K562 (cell line): Measurements from ENCODE around the gene E2F3. TPM values are rescaled to one million over a fixed set of nuclear protein-coding genes. Genes with fewer than 3 reads are reported as not detected.

Experiments used
- ATAC-seq: fragments of 200-7000 bp; cut with Tn5 transposase; 3 replicates; pipeline ENCODE4 v1.9.1; 2020; ENCODE audit warnings: moderate library complexity
- BruUV-seq: library from RNA; stranded (reverse); fragments of 400-500 nt; replicated peaks from 2 replicates; lab custom pipeline; 2021; lab: Mats Ljungman, UMichigan
- CTCF ChIA-PET: fragments of 300-600 bp; formaldehyde crosslinking; extraction: SDS; loops from one replicate; lab custom pipeline; 2021; ENCODE audit warnings: low intra/inter-chr PET ratio; lab: Yijun Ruan, JAX
- POLR2A ChIA-PET: fragments of 300-600, 350-650 bp; sonication (Branson Sonifier 250); formaldehyde crosslinking; extraction: SDS; loops from one replicate; lab custom pipeline; 2021; ENCODE audit warnings: antibody characterized with exemption, inconsistent platforms; lab: Yijun Ruan, JAX
- DNase-seq, 4 experiments: peaks; one replicate each; pipeline versions ENCODE4 v3.0.0 to v3.0.0-alpha.2; 2011 to 2018; ENCODE audit warnings: low spot score in 3 of 4, mixed read lengths in 3 of 4; ENCODE audit errors: extremely low read depth in 1 of 4
- FAIRE-seq: peaks from 2 replicates; lab custom pipeline; 2011; peaks lifted over from hg19 to GRCh38; lab: Jason Lieb, UNC
- H2AFZ ChIP-seq: 2 replicates; pipeline ENCODE4 v1.6.0; 2011; ENCODE audit warnings: low read depth, low read length, control low read depth, inconsistent platforms
- H3K27ac ChIP-seq: fragments of 200-600 bp; 3 replicates; pipeline ENCODE4 v1.8.0; 2011; ENCODE audit warnings: low read depth, mild to moderate bottlenecking, control low read depth, inconsistent platforms, low read length, moderate library complexity, mixed read lengths; ENCODE audit errors: extremely low read depth
- H3K27me3 ChIP-seq, 2 experiments: fragments of 300-600 bp in 1 of 2; 2 replicates in 1 of 2; 3 replicates in 1 of 2; pipeline versions ENCODE4 v1.6.0 to v1.8.0; 2011; ENCODE audit warnings: inconsistent platforms in 2 of 2, low read length in 2 of 2, mild to moderate bottlenecking in 1 of 2, mixed read lengths in 1 of 2, moderate library complexity in 1 of 2; ENCODE audit not compliant: control insufficient read depth in 2 of 2, insufficient read depth in 2 of 2
- H3K36me3 ChIP-seq: fragments of 300-600 bp; 3 replicates; pipeline ENCODE4 v1.8.0; 2011; ENCODE audit warnings: mild to moderate bottlenecking, low read length, inconsistent platforms; ENCODE audit not compliant: control insufficient read depth, insufficient read depth
- H3K4me1 ChIP-seq, 2 experiments: fragments of 200-600 bp in 1 of 2; replicated peaks in 1 of 2; 2 replicates in 1 of 2; 3 replicates in 1 of 2; pipeline versions ENCODE4 v1.5.1 to v1.8.0; 2011; ENCODE audit warnings: inconsistent platforms in 2 of 2, low read length in 2 of 2, mild to moderate bottlenecking in 1 of 2, mixed read lengths in 1 of 2, moderate library complexity in 1 of 2; ENCODE audit not compliant: control insufficient read depth in 2 of 2, insufficient read depth in 2 of 2
- H3K4me2 ChIP-seq: 2 replicates; pipeline ENCODE4 v1.6.1; 2011; ENCODE audit warnings: low read length, control low read depth, inconsistent platforms, mixed read lengths; ENCODE audit not compliant: insufficient read depth
- H3K4me3 ChIP-seq: fragments of 200-600 bp; sonication (generic), shearing (Covaris generic); 2 replicates; pipeline ENCODE4 v1.5.1; 2016; ENCODE audit warnings: control low read depth, inconsistent platforms
- H3K79me2 ChIP-seq: fragments of 200-600 bp; 3 replicates; pipeline ENCODE4 v1.8.0; 2011; ENCODE audit warnings: low read length, inconsistent platforms; ENCODE audit not compliant: control insufficient read depth, insufficient read depth
- H3K9ac ChIP-seq, 2 experiments: 2 replicates each; pipeline versions ENCODE4 v1.6.0 to v1.6.1; 2011; ENCODE audit warnings: low read depth in 2 of 2, low read length in 2 of 2, control low read depth in 1 of 2, inconsistent platforms in 1 of 2, mild to moderate bottlenecking in 1 of 2, mixed read lengths in 1 of 2; ENCODE audit not compliant: insufficient read depth in 1 of 2
- H3K9me1 ChIP-seq: one replicate; pipeline ENCODE4 v1.6.0; 2011; ENCODE audit warnings: inconsistent platforms, mild to moderate bottlenecking, low read length, moderate library complexity; ENCODE audit not compliant: control insufficient read depth, insufficient read depth
- H3K9me3 ChIP-seq: replicated peaks from 2 replicates; pipeline ENCODE4 v1.5.1; 2011; ENCODE audit warnings: low read depth, low read length, inconsistent platforms; ENCODE audit not compliant: control insufficient read depth, insufficient read depth
- H4K20me1 ChIP-seq: replicated peaks from 2 replicates; pipeline ENCODE4 v1.6.1; 2011; ENCODE audit warnings: low read length, inconsistent platforms, mixed read lengths; ENCODE audit not compliant: control insufficient read depth, insufficient read depth
- CEBPZ ChIP-seq: fragments of 150-350 bp; IDR thresholded peaks from 2 replicates; pipeline ENCODE4 v1.6.1; 2014; ENCODE audit warnings: low read depth, mild to moderate bottlenecking, low read length, borderline replicate concordance
- GTF2E2 ChIP-seq: fragments of 200-800 bp; sonication (Bioruptor generic); IDR thresholded peaks from 2 replicates; pipeline ENCODE4 v1.6.1; 2016; ENCODE audit warnings: missing genetic modification characterization, missing compliant biosample characterization
- MLLT1 ChIP-seq, 2 experiments: fragments of 450-650 bp; IDR thresholded peaks; 2 replicates each; pipeline ENCODE4 v1.6.1; 2016
- NR2C1 ChIP-seq, 2 experiments: fragments of 450-650 bp; IDR thresholded peaks; 2 replicates each; pipeline ENCODE4 v1.6.1; 2017; ENCODE audit warnings: mild to moderate bottlenecking in 2 of 2, antibody characterized with exemption in 1 of 2, inconsistent platforms in 1 of 2, missing compliant biosample characterization in 1 of 2, missing genetic modification characterization in 1 of 2
- TCF7 ChIP-seq: sonication (generic); IDR thresholded peaks from 2 replicates; pipeline ENCODE4 v1.6.1; 2016; ENCODE audit warnings: antibody characterized with exemption, borderline replicate concordance
- VEZF1 ChIP-seq: fragments of 200-800 bp; sonication (Bioruptor generic); IDR thresholded peaks from 2 replicates; pipeline ENCODE4 v1.6.1; 2017; ENCODE audit warnings: missing genetic modification characterization, missing compliant biosample characterization
- ZKSCAN3 ChIP-seq: fragments of 250-450 bp; sonication (Bioruptor Pico); IDR thresholded peaks from 2 replicates; pipeline ENCODE4 v1.4.0; 2020
- ZNF232 ChIP-seq: sonication (generic); formaldehyde crosslinking; IDR thresholded peaks from 2 replicates; pipeline ENCODE4 v1.8.0; 2022; ENCODE audit warnings: mild to moderate bottlenecking, missing genetic modification reagents
- ZNF24 ChIP-seq: fragments of 450-650 bp; IDR thresholded peaks from 2 replicates; pipeline ENCODE4 v1.6.1; 2016
- ZNF740 ChIP-seq, 3 experiments: fragments of 200-800 bp in 1 of 3; sonication (Bioruptor generic) in 1 of 3; sonication (generic) in 1 of 3; formaldehyde crosslinking in 1 of 3; IDR thresholded peaks; 2 replicates each; pipeline versions ENCODE4 v1.6.1 to v1.8.0; 2016 to 2022; ENCODE audit warnings: mild to moderate bottlenecking in 2 of 3, missing compliant biosample characterization in 2 of 3, missing genetic modification characterization in 2 of 3, missing genetic modification reagents in 1 of 3
- ZSCAN29 ChIP-seq: fragments of 450-650 bp; IDR thresholded peaks from 2 replicates; pipeline ENCODE4 v1.6.1; 2017
- WGBS: fragments of 100-300 bp; shearing (Covaris generic); methylation state at CpG from one replicate; pipeline ENCODE4 v1.1.6; 2016; ENCODE audit warnings: low coverage, mixed read lengths; ENCODE audit not compliant: insufficient coverage; ENCODE audit errors: missing lambda C conversion rate; 5-methylcytosine and 5-hydroxymethylcytosine counted together
- in situ Hi-C: fragments of 300-500 bp; cut with MboI; formaldehyde crosslinking; loops from 4 replicates; pipeline ENCODE4 v1.15.0; 2018; ENCODE audit warnings: inconsistent platforms, mixed read lengths
- intact Hi-C: fragments of 100-400 bp; cut with micrococcal nuclease; formaldehyde crosslinking; loops from 2 replicates; pipeline ENCODE4 v1.14.2; 2022
- polyA plus RNA-seq, 8 experiments: library from polyadenylated mRNA; depleted of rRNA in 4 of 8; stranded (reverse) in 5 of 8; unstranded in 3 of 8; fragments of >200 nt; fragmentation: Nextera tagmentation in 2 of 8; fragmentation: Illumina TruSeq in 1 of 8; extraction: Ambion mirVana in 2 of 8; extraction: Trizol in 1 of 8; gene quantifications; 2 replicates each; pipeline versions ENCODE4 v1.2.1 to v1.2.3, GENCODE V29; 2011 to 2014; ENCODE audit warnings: inconsistent platforms in 1 of 8, missing spikeins in 1 of 8
- total RNA-seq, 7 experiments: library from RNA; depleted of rRNA in 6 of 7; stranded (reverse); fragments of >200 nt in 6 of 7; fragmentation: Illumina TruSeq in 2 of 7; extraction: Trizol in 2 of 7; gene quantifications; 2 replicates each; pipeline versions ENCODE4 v1.2.1 to v1.2.3, GENCODE V29; 2011 to 2021; ENCODE audit warnings: low replicate concordance in 1 of 7

The E2F3 gene
- total and polyA plus RNA-seq, 9 of the 15 experiments (the other 6 are each of a cell fraction or from before 2014, with no cell fraction given): 11.1 to 44.7 (median 27.2) TPM

- H3K36me3 ChIP-seq: no peaks in the 10 kb centered on the region
- no peaks in the 10 kb centered on the region for H3K9me3 ChIP-seq
- 47% methylated on average over 4 of the region's 4 CpGs for WGBS
- H3K79me2 ChIP-seq: no peaks in the 10 kb centered on the region
- H3K4me2 ChIP-seq: no peak overlapping the region
- in situ Hi-C loops (no loop called here), intact Hi-C loops (no loop called here)
- H3K9me1 ChIP-seq: no peaks in the 10 kb centered on the region
- H3K9ac ChIP-seq: no peak overlapping the region
- H2AFZ ChIP-seq: no peak overlapping the region
- no TSS peak for BruUV-seq
- DNase-seq: no peak
- TF ChIP-seq ZNF740 (CRISPR knock-in tag; IDR thresholded peaks at IDR 0.05) (no peak), ZNF740 (tag; IDR thresholded peaks at IDR 0.05) (no peak), MLLT1 (IDR thresholded peaks at IDR 0.05) (no peak), CEBPZ (no peak), GTF2E2 (tag) (no peak), ZNF24 (no peak), NR2C1 (IDR thresholded peaks at IDR 0.05) (no peak), NR2C1 (tag; IDR thresholded peaks at IDR 0.05) (no peak), ZNF232 (no peak), ZKSCAN3 (CRISPR knock-in tag) (no peak), TCF7 (no peak), ZSCAN29 (no peak), VEZF1 (CRISPR knock-in tag) (no peak)
- no peaks in the 10 kb centered on the region for H4K20me1 ChIP-seq
- CTCF ChIA-PET: no interaction called here
- no peak for FAIRE-seq
- H3K4me3 ChIP-seq: no peak overlapping the region
- peaks cover 6 to 19% of the 10 kb centered on the region in 2 experiments; a peak in 4 of 5 replicates for H3K4me1 ChIP-seq
- H3K27ac ChIP-seq: no peak overlapping the region
- ATAC-seq: no peak
- POLR2A ChIA-PET: interaction anchor here (1.6 kb wide), 1 partner anchor 47 kb away, joined by 4 read pairs; no protein-coding TSS in a partner anchor
- no peaks in the 10 kb centered on the region; a peak in 1 of 5 replicates for H3K27me3 ChIP-seq
Observed at GRCh38 chr6:20370801-20371200, 30.9 kb upstream of the E2F3 start.
